Measurements from ENCODE around the gene PNMA8B.

PNMA8B gene

DNA sequence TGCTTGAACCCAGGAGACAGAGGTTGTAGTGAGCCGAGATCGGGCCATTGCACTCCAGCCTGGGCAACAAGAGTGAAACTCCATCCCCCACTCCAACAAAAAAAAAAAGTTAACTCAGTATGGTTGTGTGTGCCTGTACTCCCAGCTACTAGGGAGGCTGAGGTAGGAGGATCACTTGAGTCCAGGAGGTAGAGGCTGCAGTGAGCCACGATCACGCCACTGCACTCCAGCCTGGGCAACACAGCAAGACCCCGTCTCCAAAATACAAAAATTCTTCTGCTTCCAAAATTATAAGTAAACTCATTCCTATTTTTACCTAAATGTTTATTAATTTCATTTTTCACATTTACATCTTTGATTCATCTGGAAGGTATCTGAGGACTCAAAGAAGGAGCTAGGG, 38.7 kb downstream of the PNMA8B start:
- no peak overlapping the region for H3K4me3 ChIP-seq (ENCODE audit: low read depth in 1 of 2, low read length in 1 of 2)
- TF ChIP-seq, protein P1, sequence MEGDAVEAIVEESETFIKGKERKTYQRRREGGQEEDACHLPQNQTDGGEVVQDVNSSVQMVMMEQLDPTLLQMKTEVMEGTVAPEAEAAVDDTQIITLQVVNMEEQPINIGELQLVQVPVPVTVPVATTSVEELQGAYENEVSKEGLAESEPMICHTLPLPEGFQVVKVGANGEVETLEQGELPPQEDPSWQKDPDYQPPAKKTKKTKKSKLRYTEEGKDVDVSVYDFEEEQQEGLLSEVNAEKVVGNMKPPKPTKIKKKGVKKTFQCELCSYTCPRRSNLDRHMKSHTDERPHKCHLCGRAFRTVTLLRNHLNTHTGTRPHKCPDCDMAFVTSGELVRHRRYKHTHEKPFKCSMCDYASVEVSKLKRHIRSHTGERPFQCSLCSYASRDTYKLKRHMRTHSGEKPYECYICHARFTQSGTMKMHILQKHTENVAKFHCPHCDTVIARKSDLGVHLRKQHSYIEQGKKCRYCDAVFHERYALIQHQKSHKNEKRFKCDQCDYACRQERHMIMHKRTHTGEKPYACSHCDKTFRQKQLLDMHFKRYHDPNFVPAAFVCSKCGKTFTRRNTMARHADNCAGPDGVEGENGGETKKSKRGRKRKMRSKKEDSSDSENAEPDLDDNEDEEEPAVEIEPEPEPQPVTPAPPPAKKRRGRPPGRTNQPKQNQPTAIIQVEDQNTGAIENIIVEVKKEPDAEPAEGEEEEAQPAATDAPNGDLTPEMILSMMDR (IDR thresholded peaks at IDR 0.05) = no peak
- H3K27ac ChIP-seq = no peak overlapping the region
- H3K4me1 ChIP-seq (ENCODE audit: control insufficient read depth in 1 of 2, insufficient read depth in 1 of 2, low read depth in 1 of 2, low read length in 1 of 2) = no peaks in the 10 kb centered on the region
- peaks cover 28% of the 10 kb centered on the region for H3K27me3 ChIP-seq
- H3K36me3 ChIP-seq = no peaks in the 10 kb centered on the region
- H3K9me3 ChIP-seq = no peaks in the 10 kb centered on the region

GRCh38 chr19:46454244-46454643, 41.4 kb downstream of the PNMA8B start:
- Histone ChIP-seq H3K36me3 (no peaks in the 10 kb centered on the region), H3K9me3 (no peaks in the 10 kb centered on the region), H3K4me1 (ENCODE audit: control insufficient read depth in 1 of 2, insufficient read depth in 1 of 2, low read depth in 1 of 2, low read length in 1 of 2) (no peaks in the 10 kb centered on the region), H3K27me3 (peaks cover 28% of the 10 kb centered on the region), H3K27ac (no peak overlapping the region), H3K4me3 (ENCODE audit: low read depth in 1 of 2, low read length in 1 of 2) (no peak overlapping the region)
- TF ChIP-seq, protein P1 (IDR thresholded peaks at IDR 0.05) = no peak

GRCh38 chr19:46453661-46454060, 42.0 kb downstream of the PNMA8B start:
- H3K27ac ChIP-seq = no peak overlapping the region
- H3K36me3 ChIP-seq = no peaks in the 10 kb centered on the region
- H3K27me3 ChIP-seq = peaks cover 28% of the 10 kb centered on the region
- no peaks in the 10 kb centered on the region for H3K4me1 ChIP-seq (ENCODE audit: control insufficient read depth in 1 of 2, insufficient read depth in 1 of 2, low read depth in 1 of 2, low read length in 1 of 2)
- no peaks in the 10 kb centered on the region for H3K9me3 ChIP-seq
- H3K4me3 ChIP-seq (ENCODE audit: low read depth in 1 of 2, low read length in 1 of 2) = no peak overlapping the region
- TF ChIP-seq, protein P1 (IDR thresholded peaks at IDR 0.05) = no peak

- TF ChIP-seq, protein P1 (IDR thresholded peaks at IDR 0.05) = no peak
- Histone ChIP-seq H3K27me3 (peaks cover 39% of the 10 kb centered on the region), H3K4me1 (ENCODE audit: control insufficient read depth in 1 of 2, insufficient read depth in 1 of 2, low read depth in 1 of 2, low read length in 1 of 2) (no peaks in the 10 kb centered on the region), H3K9me3 (no peaks in the 10 kb centered on the region), H3K36me3 (no peaks in the 10 kb centered on the region), H3K27ac (no peak overlapping the region), H3K4me3 (ENCODE audit: low read depth in 1 of 2, low read length in 1 of 2) (no peak overlapping the region)
Observed at GRCh38 chr19:46452186-46452585, 43.5 kb downstream of the PNMA8B start.

- Histone ChIP-seq H3K27ac (no peak overlapping the region), H3K36me3 (no peaks in the 10 kb centered on the region), H3K4me3 (ENCODE audit: low read depth in 1 of 2, low read length in 1 of 2) (no peak overlapping the region), H3K4me1 (ENCODE audit: control insufficient read depth in 1 of 2, insufficient read depth in 1 of 2, low read depth in 1 of 2, low read length in 1 of 2) (no peaks in the 10 kb centered on the region), H3K9me3 (no peaks in the 10 kb centered on the region), H3K27me3 (peaks cover 44% of the 10 kb centered on the region)
- TF ChIP-seq, protein P1 (IDR thresholded peaks at IDR 0.05) = no peak
Observed at GRCh38 chr19:46451352-46451751, 44.3 kb downstream of the PNMA8B start.

DNA sequence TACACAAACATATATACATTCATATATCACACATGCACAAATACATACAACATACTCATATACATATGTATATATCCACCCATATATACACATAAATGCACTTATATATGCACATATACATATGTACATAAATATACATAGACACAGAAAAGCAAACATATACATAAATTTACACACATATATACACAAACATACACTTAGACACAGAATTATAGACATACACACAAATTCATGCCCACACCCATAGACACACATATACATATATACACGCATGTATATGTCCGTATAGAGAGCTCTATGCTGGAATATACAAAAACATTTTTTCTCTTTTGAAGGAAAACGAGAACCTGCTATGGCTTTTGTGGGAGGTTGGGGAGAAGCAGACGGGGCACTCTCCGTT, 44.9 kb downstream of the PNMA8B start:
- H3K4me1 ChIP-seq (ENCODE audit: control insufficient read depth in 1 of 2, insufficient read depth in 1 of 2, low read depth in 1 of 2, low read length in 1 of 2) = no peaks in the 10 kb centered on the region
- no peaks in the 10 kb centered on the region for H3K9me3 ChIP-seq
- H3K27me3 ChIP-seq = peaks cover 44% of the 10 kb centered on the region
- no peak overlapping the region for H3K27ac ChIP-seq
- no peaks in the 10 kb centered on the region for H3K36me3 ChIP-seq
- TF ChIP-seq, protein P1 (IDR thresholded peaks at IDR 0.05) = no peak
- H3K4me3 ChIP-seq (ENCODE audit: low read depth in 1 of 2, low read length in 1 of 2) = no peak overlapping the region

All from neutrophil (primary cell).